Measurements from ENCODE around the gene KANK4.

The KANK4 gene

DNA sequence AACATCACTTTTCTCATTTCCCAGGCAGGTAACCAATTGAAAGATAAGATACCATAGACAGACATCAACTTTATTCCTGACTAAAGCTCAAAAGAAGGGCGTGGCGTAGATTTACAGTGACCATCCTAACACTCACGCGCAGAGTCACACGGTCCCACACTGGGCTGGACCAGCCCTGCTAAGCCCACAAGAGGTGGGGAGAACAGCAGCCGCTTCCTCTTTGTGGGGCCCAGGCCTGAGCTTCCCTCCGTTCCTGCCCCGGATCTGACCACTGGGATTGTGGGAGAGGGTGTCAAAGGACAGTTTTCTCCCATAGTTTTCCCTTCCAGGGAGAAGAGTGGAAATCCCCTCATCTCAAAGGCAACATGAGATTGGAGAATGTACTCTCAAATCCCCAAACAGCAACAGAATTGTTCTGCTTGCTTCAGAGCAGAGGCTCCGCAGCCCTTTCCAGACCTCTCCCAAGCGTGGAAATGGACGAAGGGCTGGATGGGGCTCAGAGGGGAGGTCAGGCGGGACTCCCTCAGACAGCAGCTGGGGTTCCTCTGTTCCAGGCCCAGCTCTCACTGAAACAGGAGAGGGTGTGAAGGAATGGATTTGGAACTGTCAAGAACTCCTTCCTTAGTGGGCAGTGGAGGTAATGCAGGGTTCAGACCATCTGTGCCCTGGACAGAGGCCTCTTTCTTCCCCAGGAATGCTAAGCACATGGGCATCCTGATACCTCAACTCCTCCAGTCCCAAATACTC lies 90.9 kb downstream of the KANK4 start:
- TF ChIP-seq TCF12 (IDR thresholded peaks at IDR 0.05; ENCODE audit: low read depth) (no peak), EP300 (IDR thresholded peaks at IDR 0.05; ENCODE audit: borderline replicate concordance) (no peak), TEAD4 (IDR thresholded peaks at IDR 0.05) (no peak), USF1 (IDR thresholded peaks at IDR 0.05) (no peak)
- TF ChIP-seq, protein P1, sequence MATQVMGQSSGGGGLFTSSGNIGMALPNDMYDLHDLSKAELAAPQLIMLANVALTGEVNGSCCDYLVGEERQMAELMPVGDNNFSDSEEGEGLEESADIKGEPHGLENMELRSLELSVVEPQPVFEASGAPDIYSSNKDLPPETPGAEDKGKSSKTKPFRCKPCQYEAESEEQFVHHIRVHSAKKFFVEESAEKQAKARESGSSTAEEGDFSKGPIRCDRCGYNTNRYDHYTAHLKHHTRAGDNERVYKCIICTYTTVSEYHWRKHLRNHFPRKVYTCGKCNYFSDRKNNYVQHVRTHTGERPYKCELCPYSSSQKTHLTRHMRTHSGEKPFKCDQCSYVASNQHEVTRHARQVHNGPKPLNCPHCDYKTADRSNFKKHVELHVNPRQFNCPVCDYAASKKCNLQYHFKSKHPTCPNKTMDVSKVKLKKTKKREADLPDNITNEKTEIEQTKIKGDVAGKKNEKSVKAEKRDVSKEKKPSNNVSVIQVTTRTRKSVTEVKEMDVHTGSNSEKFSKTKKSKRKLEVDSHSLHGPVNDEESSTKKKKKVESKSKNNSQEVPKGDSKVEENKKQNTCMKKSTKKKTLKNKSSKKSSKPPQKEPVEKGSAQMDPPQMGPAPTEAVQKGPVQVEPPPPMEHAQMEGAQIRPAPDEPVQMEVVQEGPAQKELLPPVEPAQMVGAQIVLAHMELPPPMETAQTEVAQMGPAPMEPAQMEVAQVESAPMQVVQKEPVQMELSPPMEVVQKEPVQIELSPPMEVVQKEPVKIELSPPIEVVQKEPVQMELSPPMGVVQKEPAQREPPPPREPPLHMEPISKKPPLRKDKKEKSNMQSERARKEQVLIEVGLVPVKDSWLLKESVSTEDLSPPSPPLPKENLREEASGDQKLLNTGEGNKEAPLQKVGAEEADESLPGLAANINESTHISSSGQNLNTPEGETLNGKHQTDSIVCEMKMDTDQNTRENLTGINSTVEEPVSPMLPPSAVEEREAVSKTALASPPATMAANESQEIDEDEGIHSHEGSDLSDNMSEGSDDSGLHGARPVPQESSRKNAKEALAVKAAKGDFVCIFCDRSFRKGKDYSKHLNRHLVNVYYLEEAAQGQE (IDR thresholded peaks at IDR 0.05; ENCODE audit: low read depth) = no peak

DNA sequence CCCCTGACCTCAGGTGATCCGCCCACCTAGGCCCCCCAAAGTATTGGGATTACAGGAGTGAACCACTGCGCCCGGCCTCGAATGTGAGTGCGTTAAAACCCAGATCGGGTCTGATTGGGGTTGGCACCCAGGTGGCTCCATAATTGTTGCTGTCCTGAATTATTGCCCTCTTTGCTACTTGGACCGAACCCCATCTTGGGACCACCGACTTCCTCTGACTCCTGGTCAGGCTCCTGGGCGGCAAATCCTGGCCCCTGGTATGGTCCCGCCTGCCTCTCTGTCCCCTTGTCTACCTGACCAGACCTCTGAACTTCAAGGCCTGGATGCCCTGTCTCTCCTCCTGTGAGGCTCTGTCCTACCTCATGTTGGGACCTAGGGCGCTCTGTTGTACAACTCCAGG lies 91.7 kb downstream of the KANK4 start:
- no peak for TF ChIP-seq RAD21 (IDR thresholded peaks at IDR 0.05; ENCODE audit: low read depth)
- TF ChIP-seq, protein P2, sequence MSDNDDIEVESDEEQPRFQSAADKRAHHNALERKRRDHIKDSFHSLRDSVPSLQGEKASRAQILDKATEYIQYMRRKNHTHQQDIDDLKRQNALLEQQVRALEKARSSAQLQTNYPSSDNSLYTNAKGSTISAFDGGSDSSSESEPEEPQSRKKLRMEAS (IDR thresholded peaks at IDR 0.05) = no peak
- no peak for TF ChIP-seq CEBPB (IDR thresholded peaks at IDR 0.05)
- TF ChIP-seq TAF1 (IDR thresholded peaks at IDR 0.05; ENCODE audit: low read depth) = no peak
- no peak for TF ChIP-seq USF1 (IDR thresholded peaks at IDR 0.05)
- no peak for TF ChIP-seq TCF12 (IDR thresholded peaks at IDR 0.05; ENCODE audit: low read depth)
- no peak for TF ChIP-seq FOXM1 (IDR thresholded peaks at IDR 0.05; ENCODE audit: borderline replicate concordance, low read depth)
- no peak for TF ChIP-seq YY1 (IDR thresholded peaks at IDR 0.05; ENCODE audit: low read depth)
- no peak for TF ChIP-seq CREB1 (IDR thresholded peaks at IDR 0.05; ENCODE audit: low read depth)
- no peak for TF ChIP-seq ZBTB7A (IDR thresholded peaks at IDR 0.05; ENCODE audit: low read depth)
- TF ChIP-seq, protein P1 (IDR thresholded peaks at IDR 0.05; ENCODE audit: low read depth) = no peak
- TF ChIP-seq EP300 (IDR thresholded peaks at IDR 0.05; ENCODE audit: borderline replicate concordance) = no peak
- no peak for TF ChIP-seq NFIC (IDR thresholded peaks at IDR 0.05)

DNA sequence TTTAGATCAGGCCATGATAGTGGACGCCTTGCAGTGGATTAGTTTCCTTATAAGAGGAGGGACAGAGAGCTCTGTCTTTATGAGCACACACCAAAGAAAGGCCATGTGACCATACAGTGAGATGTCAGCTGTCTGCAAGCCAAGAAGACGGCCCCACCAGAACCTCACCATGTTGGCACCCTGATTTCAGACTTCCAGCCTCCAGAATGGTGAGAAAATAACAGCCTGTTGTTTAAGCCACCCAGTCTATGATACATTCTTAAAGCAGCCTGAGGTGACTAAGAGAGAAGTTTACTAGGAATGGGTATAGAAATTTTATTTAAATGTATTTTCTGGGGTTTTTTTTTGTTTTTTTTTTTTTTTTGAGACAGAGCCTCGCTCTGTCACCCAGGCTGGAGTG lies 95.1 kb downstream of the KANK4 start:
- TF ChIP-seq USF1 (IDR thresholded peaks at IDR 0.05) (0 out of 2 replicates have a peak, but pooled peaks have one; percentile 12), EP300 (IDR thresholded peaks at IDR 0.05; ENCODE audit: borderline replicate concordance) (no peak)

DNA sequence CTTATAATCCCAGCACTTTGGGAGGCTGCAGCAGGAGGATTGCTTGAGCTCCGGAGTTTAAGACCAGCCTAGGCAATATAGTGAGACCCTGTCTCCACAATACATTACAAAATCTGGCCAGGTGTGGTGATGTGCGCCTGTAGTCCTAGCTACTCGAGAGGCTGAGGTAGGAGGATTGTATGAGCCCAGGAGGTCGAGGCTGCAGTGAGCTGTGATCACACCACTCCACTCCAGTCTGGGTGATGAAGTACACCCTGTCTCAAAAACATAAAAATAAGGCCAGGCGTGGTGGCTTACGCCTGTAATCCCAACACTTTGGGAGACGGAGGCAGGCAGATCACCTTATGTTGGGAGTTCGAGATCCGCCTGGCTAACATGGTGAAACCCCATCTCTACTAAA lies 96.9 kb downstream of the KANK4 start:
- TF ChIP-seq, protein P2 (IDR thresholded peaks at IDR 0.05) = no peak
- TF ChIP-seq CREB1 (IDR thresholded peaks at IDR 0.05; ENCODE audit: low read depth) (no peak), CEBPB (IDR thresholded peaks at IDR 0.05) (no peak), NFIC (IDR thresholded peaks at IDR 0.05) (no peak), ZBTB7A (IDR thresholded peaks at IDR 0.05; ENCODE audit: low read depth) (no peak), RAD21 (IDR thresholded peaks at IDR 0.05; ENCODE audit: low read depth) (no peak), USF1 (IDR thresholded peaks at IDR 0.05) (no peak), YY1 (IDR thresholded peaks at IDR 0.05; ENCODE audit: low read depth) (no peak), EP300 (IDR thresholded peaks at IDR 0.05; ENCODE audit: borderline replicate concordance) (no peak), FOXM1 (IDR thresholded peaks at IDR 0.05; ENCODE audit: borderline replicate concordance, low read depth) (no peak)
- TF ChIP-seq, protein P1 (IDR thresholded peaks at IDR 0.05; ENCODE audit: low read depth) = no peak
